HG03060 (cell line): ENCODE measurements around the gene SH2D3C.
"Not testable (repeated sequence)": the region's sequence is repeated elsewhere in the genome, so short reads cannot be mapped to it uniquely, and the experiment has no call there.

Source experiments
- ATAC-seq: cut with Tn5 transposase; IDR thresholded peaks from one replicate; pipeline ENCODE4 v1.9.1; 2021; ENCODE audit warnings: low read depth, moderate number of reproducible peaks; ENCODE audit not compliant: unreplicated experiment

Gene SH2D3C

DNA sequence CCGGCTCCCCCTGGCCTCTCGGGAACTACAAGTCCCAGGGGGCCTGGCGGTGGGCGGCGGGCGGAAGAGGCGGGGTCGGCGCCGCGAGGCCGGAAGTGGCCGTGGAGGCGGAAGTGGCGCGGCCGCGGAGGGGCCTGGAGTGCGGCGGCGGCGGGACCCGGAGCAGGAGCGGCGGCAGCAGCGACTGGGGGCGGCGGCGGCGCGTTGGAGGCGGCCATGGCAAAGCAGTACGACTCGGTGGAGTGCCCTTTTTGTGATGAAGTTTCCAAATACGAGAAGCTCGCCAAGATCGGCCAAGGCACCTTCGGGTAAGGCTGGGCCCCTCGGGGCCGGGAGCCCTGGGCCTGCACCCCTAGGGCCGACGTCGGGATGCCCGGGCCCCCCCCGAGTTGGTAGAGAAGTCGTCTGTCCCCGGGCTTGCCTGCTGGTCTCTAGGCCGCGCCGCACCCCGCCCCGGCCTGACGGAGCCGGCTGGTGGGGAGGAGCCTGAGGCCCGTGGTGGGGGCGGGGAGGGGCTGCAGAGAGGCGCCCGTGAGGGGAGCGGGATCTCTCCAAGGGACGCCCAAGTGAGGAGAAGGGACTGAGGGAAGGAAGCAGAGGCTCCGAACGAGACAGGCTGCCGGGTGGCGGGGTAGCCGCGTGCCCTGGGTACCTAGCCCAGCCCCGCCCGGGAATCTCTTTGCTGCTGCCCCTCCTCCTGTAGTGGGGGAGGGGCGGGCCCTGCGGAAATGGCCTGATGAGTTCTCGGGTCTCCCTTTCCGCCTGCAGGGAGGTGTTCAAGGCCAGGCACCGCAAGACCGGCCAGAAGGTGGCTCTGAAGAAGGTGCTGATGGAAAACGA, 7.7 kb upstream of the SH2D3C start, which contains the start of gene CDK9:
Gene CDK9, plus strand, starts transcription at position 102 of the 840 bp plus-strand sequence. Its CDS starts 115 bp downstream, at position 217.
- no peak for ATAC-seq

DNA sequence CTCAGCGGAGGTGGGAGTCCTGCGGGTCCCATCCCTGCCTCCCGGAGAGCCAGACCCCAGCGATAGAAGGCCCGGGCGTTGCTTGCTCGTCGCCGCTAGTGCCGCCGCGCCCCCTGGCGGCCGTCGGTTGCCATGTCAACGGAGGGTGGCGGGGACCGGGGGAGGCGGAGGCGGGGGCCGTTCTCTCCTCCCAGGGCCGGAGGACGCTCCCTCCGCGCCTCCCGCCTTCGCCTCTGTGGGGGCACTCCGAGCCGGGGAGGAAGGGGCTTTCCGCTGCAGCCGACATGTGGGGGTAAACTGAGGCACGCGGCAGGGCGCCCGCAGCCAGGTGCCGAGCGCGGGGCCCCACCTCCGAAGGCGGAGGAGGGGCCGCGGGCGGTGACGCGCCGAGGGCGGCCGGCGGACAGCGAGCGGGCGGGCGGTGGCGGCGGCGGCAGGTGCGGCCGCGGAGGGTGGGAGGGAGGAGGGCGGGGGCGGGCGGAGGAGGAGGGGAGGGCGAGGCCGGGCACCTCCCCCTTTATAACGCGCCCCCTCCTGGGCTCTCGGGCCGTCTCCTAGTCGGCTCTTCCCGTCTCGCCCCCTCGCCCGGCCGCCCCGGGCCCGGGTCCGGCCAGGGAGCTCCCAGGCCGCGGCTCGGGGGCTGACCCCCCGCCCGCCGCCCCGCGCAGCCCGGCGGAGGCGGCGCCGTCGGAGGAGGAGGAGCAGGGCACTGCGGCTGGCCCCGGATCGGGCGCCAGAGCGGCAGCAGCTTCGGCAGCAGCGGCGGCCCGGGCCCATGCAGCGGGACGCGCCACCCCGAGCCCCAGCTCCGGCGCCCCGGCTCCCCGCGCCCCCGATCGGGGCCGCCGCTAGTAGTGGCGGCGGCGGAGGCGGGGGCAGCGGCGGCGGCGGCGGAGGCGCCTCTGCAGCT, 6.8 kb upstream of the SH2D3C start:
- ATAC-seq = no peak

DNA sequence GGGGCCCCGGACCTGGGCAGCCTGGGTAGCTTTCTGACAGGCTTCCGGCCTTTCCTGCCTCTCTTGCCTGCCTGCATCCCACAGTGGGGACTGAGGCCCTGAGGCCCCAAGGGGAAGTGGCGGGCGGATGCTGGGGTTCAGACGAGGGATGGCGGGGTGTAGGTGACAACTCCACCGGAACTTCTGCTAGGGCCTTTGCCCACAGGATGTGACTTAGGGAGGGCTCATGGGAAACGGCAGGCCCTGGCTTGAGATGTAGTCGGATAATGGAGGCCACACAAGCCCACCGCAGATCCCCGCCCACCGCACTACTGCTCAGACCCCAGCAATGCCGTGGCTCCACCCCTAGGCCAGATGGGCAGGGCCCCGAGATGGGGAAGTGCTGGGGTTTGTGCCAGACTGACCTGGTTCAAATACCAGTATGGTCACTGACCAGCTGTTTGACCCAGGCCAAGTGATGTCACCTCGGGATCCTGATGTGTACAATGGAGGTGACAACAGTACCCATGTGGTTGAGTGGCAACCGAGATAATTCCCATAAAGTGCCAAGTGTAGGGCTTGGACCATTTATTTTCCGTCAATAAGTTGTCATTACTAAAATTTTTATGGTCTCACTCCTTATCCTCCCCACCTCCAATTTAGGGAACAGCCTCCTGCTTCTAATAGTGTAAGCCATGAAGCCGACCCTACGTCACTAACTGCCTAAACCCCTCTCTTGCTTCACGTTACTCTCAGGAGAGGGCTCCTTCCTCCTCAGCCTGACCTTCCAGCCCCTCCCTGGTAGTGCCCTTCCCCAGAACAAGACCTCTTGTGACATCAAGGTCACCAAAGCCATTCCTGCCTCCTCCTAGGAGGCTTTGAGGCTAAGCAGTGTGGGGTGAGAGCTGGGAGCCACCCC, 4.9 kb upstream of the SH2D3C start:
- no peak for ATAC-seq

DNA sequence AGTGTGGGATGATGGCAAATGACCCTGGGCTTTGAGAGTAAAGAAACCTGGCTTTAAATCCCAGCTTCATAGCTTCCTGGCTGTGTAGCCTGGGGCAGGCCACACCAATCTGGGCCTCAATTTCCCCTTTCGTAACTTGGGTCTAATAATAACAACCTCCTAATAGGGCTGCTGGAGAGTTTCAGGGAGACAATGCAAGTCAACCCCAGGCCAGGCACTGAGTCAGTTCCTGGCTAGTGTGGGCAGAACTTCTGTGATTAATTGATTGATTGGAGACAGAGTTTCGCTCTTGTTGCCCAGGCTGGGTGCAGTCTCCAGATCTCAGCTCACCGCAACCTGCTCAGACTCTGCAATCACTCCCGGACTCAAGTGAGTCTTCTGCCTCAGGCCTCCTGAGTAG, 3.3 kb upstream of the SH2D3C start:
- no peak for ATAC-seq

DNA sequence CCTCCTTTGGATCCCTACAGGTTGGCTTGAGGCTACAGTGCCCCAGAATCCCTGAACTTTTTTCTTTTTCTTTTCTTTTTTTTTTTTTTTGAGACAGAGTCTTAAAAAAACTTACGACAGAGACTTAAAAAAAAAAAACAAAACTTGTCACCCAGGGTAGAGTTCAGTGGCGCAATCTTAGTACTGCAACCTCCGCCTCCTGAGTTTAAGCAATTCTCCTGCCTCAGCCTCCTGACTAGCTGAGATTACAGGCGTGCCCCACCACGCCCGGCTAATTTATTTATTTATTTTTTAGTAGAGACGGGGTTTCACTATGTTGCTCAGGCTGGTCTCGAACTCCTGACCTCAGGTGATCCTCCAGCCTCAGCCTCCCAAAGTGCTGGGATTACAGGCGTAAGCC, 2.4 kb upstream of the SH2D3C start:
- not testable (repeated sequence) for ATAC-seq

DNA sequence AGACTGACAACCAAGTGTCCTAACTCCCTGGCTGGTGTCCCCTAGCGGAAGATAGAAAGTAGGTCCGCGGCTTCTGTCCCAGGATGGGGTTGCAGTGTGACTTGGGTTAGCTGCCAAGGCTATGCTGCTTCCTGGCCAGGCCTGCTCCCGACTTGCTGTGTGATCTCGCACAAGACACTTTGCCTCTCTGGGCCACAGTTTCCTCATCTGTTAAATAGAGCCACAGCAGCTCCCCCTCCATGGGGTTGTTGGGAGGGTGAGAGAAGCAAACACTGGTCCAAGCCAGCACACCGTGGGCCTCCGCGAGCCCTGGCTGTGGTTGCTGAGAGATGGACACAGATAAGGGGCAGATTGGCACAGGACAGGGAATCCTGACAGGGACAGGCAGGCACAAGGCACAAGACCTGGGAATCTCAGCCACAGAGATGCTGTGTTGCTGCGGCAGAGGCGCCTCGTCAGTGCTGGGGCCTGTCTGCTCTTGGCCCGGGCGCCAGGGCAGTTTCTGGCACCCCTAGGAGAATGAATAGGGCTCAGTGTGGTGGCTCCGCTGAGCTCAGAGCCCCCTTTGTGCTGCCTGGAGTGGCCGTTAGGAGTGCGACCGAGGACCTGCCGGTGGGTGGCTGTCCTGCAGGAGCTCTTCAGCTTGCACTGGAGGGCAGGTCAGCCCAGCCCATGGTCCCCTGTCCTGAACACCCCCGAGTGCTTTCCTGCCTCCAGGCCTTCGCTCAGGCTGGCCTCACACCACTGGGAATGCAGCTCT, 1.8 kb upstream of the SH2D3C start:
- ATAC-seq = no peak

DNA sequence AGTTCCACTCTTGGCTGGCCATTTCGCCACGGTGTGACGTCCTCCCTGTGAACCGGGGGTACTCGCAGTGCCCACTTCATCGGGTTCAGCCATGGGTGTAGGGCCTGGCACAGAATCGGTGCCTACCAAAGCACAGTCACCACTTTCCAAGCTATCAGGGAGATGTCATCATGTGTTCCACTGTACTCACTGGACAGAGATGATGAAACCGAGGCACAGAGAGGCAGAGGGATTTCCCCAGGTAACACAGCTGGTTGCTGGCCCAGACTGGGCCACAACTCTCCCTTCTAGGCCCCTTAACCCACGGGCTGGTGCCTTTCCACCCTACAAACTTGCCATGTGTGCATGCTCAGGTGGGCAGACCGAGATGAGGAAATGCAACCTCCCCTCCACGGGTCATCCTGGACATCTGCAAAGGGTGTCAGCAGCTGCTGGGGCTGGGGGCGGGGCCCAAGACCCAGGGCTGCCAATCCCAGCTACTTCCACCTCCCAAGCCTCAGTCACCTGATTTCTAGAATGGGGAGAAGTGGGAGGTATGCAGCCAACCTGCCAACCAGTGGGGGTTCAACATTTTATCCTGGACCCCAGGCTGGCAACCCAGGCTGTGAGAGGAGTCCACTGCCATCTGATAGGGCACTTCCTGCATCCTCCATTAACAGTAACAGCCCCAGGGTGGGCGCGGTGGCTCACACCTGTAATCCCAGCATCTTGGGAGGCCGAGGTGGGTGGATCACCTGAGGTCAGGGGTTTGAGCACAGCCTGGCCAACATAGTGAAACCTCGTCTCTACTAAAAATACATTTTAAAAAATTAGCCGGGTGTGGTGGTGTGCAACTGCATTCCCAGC, 893 bp upstream of the SH2D3C start:
- ATAC-seq = peak; percentile 44

DNA sequence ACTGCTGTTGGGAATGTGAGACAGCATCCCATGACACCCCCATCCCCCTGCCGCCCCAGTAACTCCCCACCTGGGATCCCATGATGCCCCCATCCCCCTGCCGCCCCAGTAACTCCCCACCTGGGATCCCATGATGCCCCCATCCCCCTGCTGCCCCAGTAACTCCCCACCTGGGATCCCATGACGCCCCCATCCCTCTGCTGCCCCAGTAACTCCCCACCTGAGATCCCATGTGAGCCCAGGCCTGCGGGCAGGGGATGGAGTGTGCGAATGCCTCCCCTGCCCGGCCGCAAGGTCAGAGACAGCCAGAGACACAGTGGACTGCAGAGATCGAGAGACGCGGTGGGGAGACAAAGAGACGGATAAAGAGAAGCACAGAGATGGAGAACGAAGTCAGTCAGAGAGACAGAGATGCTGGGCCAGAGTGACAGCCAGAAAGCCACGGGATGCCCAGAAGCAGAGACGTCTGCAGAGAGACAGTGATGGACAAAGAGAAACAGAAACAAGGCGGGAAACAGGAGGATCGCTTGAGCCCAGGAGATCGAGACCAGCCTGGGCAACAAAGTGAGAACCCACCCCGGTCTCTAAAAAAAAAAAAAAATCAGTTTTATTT, 992 bp downstream of the SH2D3C start:
- ATAC-seq = no peak

DNA sequence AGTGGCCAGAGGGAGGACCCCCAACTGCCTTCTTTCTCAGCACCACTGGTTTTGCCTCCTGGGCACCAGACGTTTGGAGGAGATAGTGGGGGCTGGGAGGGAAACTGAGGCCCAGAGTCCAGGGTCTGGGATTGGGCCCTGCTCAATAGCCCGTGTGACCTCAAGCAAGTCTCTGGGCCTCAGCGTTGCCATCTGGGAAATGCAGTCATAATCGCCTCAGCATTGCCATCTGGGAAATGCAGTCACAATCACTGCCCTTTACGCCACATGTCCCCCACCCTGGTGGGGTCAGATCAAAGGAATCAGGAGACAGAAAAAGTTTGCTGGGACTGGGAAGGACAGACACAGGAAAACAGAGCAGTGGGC, 1.6 kb downstream of the SH2D3C start:
- no peak for ATAC-seq

DNA sequence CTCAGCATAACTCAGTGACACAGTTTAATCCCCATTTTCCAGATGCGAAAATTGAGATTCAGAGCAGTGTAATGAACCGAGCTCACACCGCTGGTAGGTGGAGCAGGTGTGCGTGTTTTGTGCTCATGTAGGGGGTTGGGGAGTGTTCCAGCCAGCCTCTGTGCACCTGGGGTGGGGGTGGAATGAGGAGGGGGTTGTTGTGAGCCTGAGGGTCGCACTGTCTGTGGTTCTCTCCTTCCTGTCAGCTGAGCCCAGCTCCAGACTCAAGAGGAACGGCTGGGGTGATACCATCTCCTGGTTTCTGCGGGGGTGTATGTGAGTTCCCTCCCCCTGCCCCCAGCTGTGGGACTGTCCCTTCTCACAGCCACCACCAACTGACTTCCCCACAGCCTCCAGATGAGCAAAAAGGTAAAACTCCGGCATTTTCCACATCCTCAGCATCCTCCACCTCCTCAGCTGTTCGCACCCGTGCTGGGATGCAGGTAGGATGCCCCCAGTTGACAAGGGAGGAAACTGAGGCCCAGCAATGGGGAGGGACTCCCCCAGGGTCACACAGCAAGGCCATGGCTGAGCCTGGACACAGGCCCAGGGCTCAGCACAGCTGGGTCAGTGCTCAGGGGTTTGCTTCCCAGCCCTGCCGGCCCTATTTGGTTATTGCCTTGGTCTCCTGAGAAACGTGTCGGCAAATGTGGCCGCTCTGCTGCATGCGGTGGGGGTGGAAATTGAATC, 2.1 kb downstream of the SH2D3C start:
- ATAC-seq = no peak

DNA sequence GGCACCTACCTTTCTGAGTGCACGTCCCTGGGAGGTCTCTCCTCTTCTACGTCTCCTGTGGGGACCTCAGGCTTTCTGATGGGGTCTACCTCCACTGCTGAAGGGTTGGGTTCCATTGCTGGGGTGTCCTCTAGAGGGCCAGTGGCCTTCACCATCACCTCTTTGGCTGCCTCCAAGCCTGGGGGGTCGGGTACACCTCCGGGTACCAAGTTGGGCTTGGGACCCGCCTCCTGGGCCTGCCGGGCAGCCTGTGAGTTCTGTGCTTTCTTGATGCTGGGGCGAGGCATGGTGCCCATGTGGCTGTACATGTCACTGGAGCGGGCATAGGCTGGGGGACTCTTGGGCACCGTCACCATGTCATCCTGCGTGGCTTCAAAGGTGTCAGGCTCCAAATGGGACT, 4.5 kb downstream of the SH2D3C start:
- ATAC-seq = no peak

DNA sequence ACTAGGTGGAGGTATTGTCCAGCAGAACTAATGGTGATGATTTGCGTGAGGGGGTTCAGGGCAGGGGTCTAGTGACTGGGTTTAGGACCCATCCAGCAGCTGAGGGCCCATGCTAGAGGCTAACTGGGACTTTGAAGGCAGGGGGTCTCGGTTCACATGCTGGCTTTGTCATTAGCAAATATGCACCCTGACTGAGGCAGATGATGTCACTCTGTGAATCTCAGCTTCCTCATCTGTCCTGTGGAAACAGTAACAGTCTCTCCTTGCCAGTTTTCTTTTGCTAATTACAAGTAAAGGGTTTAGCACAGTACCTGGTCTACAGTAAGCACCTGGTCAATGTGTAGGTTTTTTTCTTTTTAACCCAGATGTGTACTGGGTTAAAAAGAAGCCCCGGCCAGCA, 5.2 kb downstream of the SH2D3C start:
- no peak for ATAC-seq

DNA sequence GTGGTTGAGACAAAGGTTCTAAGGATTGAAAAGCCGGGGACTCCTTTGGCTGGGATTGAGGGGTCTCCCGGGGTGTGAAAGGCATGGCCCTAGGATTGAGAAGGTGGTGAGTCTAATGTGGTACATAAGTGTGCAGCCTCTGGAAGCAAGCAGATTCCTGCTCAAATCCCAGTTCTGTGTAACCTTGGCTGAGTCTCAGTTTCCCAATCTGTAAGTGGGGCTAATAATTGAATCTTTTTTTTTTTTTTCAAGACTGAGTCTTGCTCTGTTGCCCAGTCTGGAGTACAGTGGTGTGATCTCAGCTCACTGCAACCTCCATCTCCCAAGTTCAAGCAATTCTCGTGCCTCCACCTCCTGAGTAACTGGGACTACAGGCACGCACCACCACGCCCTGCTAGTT, 5.9 kb downstream of the SH2D3C start:
- ATAC-seq = no peak

DNA sequence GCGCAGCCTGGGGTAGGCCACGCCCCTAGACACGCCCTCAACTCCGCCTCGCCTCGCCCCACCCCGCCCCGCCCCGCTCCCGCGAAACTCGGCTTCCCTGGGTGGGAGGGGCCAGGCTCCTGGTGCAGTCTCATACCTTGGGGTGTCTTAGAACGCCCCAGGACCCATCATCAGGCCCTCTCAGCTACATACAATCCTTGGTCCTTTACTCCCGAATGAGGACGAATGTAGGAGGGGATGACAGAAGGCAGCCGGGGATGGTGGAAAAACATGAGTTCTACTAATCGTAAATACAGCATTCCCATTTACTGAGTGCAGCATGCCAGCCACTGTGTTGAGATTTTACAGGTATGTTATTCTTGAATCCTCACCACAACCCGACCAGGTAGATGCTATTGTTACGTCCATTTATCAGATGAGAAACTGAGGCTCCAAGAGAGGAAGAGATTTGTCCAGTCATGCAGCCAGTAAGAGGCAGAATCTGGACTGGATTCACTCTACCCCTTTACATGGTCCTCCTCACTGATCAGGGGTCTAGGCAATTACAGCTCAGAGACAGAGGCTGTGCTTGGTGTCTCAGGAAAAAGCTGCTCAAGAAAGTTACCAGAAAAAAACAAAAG, 6.8 kb downstream of the SH2D3C start:
- no peak for ATAC-seq

DNA sequence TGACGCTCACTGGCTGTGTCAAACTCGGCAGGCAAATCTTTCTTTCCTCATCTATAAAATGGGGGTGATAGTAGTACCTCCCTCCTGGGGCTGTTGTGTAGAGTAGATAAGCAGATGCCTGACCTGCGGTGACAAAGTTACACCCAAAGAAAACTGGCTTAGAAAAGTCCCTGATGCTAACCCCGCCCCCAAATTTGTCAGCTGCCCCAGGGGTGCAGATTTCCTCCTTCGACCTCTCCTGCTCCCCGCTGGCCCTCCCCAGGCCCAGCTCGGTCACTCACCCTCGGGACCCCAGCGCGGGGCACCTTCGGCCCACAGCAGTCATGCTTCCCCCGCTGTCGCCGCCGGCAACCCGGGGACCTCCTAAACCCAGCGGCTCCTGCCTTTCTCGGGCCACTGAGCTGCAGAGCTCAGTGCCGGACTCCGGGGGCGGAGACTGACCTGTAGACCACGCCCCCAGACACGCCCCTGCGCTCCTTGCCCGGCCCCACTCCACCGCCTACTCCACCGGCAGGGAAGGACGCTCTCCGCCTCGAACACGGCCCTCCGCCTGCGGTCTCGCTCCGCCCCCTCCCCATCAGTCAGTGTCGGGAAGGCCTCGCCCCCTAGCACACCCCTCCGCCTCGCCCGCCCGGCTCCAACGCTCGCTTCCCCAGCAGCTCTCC, 7.4 kb downstream of the SH2D3C start:
- ATAC-seq = peak; percentile 57

DNA sequence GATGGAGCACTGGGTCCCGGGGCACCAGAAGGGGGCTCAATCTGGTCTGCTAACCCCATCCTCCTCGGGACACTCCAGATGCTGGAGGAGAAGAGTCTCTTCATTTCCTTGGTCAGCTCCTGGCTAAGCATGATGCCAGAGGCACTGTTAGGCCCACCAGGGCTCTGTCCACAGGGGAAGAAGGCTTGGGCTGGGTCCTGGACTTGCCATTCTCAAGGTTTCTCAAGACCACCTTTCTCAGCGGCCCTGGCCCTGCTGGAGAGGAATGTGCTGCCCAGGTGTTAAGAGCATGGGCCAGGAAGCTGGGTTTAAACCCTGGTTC, 7.9 kb downstream of the SH2D3C start:
- no peak for ATAC-seq

DNA sequence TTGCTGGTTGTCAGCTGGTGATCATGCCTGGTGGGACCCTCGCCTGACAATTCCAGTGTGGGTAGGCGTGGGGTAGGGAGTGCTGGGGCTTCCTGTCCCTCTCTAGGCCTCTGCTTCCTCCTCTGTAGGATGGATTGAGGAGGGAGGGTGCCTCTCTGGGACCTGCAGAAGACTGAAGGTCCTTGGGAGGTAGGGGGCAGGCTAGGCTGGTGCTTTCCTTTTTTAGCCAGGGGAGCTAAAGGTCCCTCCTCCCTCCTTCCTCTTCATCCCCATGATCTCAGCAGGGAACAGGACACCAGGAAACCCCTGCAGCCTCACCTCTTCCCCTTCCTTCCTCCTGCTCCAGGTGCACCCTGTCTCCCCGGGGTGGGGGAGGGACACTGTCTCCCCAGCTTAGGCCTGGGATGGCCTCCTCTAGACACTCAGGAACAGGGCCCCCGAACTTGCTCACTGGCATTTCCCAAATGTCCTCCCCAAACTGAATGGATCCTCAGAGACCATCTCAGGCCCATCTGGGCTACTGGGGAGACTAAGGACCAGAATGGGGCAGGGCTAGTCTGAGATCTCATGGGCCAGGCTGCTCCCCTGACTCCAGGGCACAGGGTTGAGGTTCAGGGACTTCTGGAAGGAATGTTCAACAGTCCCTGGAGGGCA, 8.4 kb downstream of the SH2D3C start:
- ATAC-seq = no peak
